ENCODE measurements around the gene LDLRAD2. TPM values are rescaled to one million over a fixed set of nuclear protein-coding genes. Genes with fewer than 3 reads are reported as not detected.

LDLRAD2 gene
- total and polyA plus RNA-seq, 4 donors = 0.12 to 2.7 (median 0.23) TPM; not detected in 1

GRCh38 chr1:21834094-21834493, 22.0 kb downstream of the LDLRAD2 start:
- no peaks in the 10 kb centered on the region for H3K27me3 ChIP-seq (ENCODE audit: control insufficient read depth in 4 of 4, insufficient read depth in 4 of 4, low read length in 3 of 4)
- no peaks in the 10 kb centered on the region for H3K4me1 ChIP-seq (ENCODE audit: control insufficient read depth in 4 of 4, insufficient read depth in 4 of 4, low read length in 3 of 4)
- H3K27ac ChIP-seq (ENCODE audit: low read depth in 1 of 2, low read length in 2 of 2) = no peak overlapping the region
- no peak overlapping the region for H3K9ac ChIP-seq (ENCODE audit: low read depth in 1 of 2, low read length in 2 of 2)
- WGBS = 92% methylated on average over 1 of the region's 1 CpG
- no peak overlapping the region for H3K4me3 ChIP-seq (ENCODE audit: low read depth in 1 of 3, low read length in 3 of 3)
- no peak for DNase-seq (ENCODE audit: low spot score)
- H3K9me3 ChIP-seq (ENCODE audit: control insufficient read depth in 4 of 4, low read length in 3 of 4) = peaks cover 0 to 7% (median 2%) of the 10 kb centered on the region in 4 donors
- peaks cover 0 to 22% (median 6%) of the 10 kb centered on the region in 4 donors for H3K36me3 ChIP-seq (ENCODE audit: control insufficient read depth in 4 of 4, insufficient read depth in 3 of 4, low read depth in 1 of 4, low read length in 3 of 4)
- TF ChIP-seq REST (IDR thresholded peaks at IDR 0.05) (no peak), GABPA (IDR thresholded peaks at IDR 0.05 in 1 of 2, conservative IDR thresholded peaks at IDR 0.05 in 1 of 2) (no peak), FOXA1 (IDR thresholded peaks at IDR 0.05) (no peak), HNF4G (IDR thresholded peaks at IDR 0.05) (no peak), RAD21 (IDR thresholded peaks at IDR 0.05) (no peak), TAF1 (conservative IDR thresholded peaks at IDR 0.05) (no peak), EGR1 (IDR thresholded peaks at IDR 0.05; ENCODE audit: low read depth in 2 of 2) (no peak), MAX (IDR thresholded peaks at IDR 0.05) (no peak), NR2F2 (IDR thresholded peaks at IDR 0.05) (no peak), FOXA2 (IDR thresholded peaks at IDR 0.05) (no peak), ATF3 (IDR thresholded peaks at IDR 0.05) (no peak)

- Histone ChIP-seq H3K36me3 (ENCODE audit: control insufficient read depth in 4 of 4, insufficient read depth in 3 of 4, low read depth in 1 of 4, low read length in 3 of 4) (peaks cover 0 to 22% (median 5%) of the 10 kb centered on the region in 4 donors), H3K4me1 (ENCODE audit: control insufficient read depth in 4 of 4, insufficient read depth in 4 of 4, low read length in 3 of 4) (no peaks in the 10 kb centered on the region), H3K27ac (ENCODE audit: low read depth in 1 of 2, low read length in 2 of 2) (no peak overlapping the region), H3K27me3 (ENCODE audit: control insufficient read depth in 4 of 4, insufficient read depth in 4 of 4, low read length in 3 of 4) (no peaks in the 10 kb centered on the region), H3K9ac (ENCODE audit: low read depth in 1 of 2, low read length in 2 of 2) (no peak overlapping the region), H3K9me3 (ENCODE audit: control insufficient read depth in 4 of 4, low read length in 3 of 4) (peaks cover 0 to 7% (median 2%) of the 10 kb centered on the region in 4 donors), H3K4me3 (ENCODE audit: low read depth in 1 of 3, low read length in 3 of 3) (no peak overlapping the region)
- TF ChIP-seq ATF3 (IDR thresholded peaks at IDR 0.05) = no peak
- TF ChIP-seq GABPA (IDR thresholded peaks at IDR 0.05 in 1 of 2, conservative IDR thresholded peaks at IDR 0.05 in 1 of 2) = no peak
- TF ChIP-seq JUND (IDR thresholded peaks at IDR 0.05) = no peak
- no peak for TF ChIP-seq SP1 (IDR thresholded peaks at IDR 0.05)
- TF ChIP-seq ZBTB33 (IDR thresholded peaks at IDR 0.05) = no peak
- no peak for TF ChIP-seq TAF1 (conservative IDR thresholded peaks at IDR 0.05)
- TF ChIP-seq EGR1 (IDR thresholded peaks at IDR 0.05; ENCODE audit: low read depth in 2 of 2) = no peak
- TF ChIP-seq HNF4G (IDR thresholded peaks at IDR 0.05) = no peak
- TF ChIP-seq REST (IDR thresholded peaks at IDR 0.05) = no peak
- no peak for TF ChIP-seq RXRA (IDR thresholded peaks at IDR 0.05)
- no peak for TF ChIP-seq NR2F2 (IDR thresholded peaks at IDR 0.05)
- TF ChIP-seq FOXA2 (IDR thresholded peaks at IDR 0.05) = no peak
- TF ChIP-seq RAD21 (IDR thresholded peaks at IDR 0.05) = no peak
- no peak for TF ChIP-seq YY1 (IDR thresholded peaks at IDR 0.05)
- TF ChIP-seq CTCF (IDR thresholded peaks at IDR 0.05; ENCODE audit: low read depth, low read length, missing input control) = no peak
- TF ChIP-seq HNF4A (conservative IDR thresholded peaks at IDR 0.05) = no peak
- TF ChIP-seq MAX (IDR thresholded peaks at IDR 0.05) = no peak
- DNase-seq (ENCODE audit: low spot score) = no peak
- WGBS = 94% methylated on average over 16 of the region's 16 CpGs
Measured at GRCh38 chr1:21834666-21835065, 22.6 kb downstream of the LDLRAD2 start.
